Heart left ventricle (tissue), 13 donors: ENCODE data around the gene FAM168A.

Experiments
- POLR2A ChIP-seq, 2 donors: fragments of 450-650 bp; IDR thresholded peaks; one replicate each; pipeline ENCODE4 v1.6.1; 2017; ENCODE audit warnings: antibody characterized with exemption in 2 of 2, mild to moderate bottlenecking in 2 of 2, moderate library complexity in 2 of 2
- TF ChIP-seq, protein P1 (sequence below), 12 donors: fragments of 200-600 bp; sonication (generic) in 4 of 12; IDR thresholded peaks; one replicate each; pipeline versions ENCODE4 v1.5.0 to v1.8.0; 2018 to 2022; ENCODE audit warnings: antibody characterized with exemption in 12 of 12, mild to moderate bottlenecking in 5 of 12
- donor health status: ischemic (EF 13 %, LVEDD 7.1; RV severe dilation, severe dysfunction).
- donor health status: DM: no; HTN: yes; CAD: no.
- donor health status: DM: no; HTN: no; CAD: no.
- donor health status: ischemic (EF 25% LVEDD 6.9; RV normal size, moderate dysfunction).
- donor health status: ischemic (EF 25% LVEDD 5.7; RV mildly dilated, moderate dysfunction).
- donor health status: ischemic (EF 35%, LVEDD 5.7; RV mildly dilated, moderate dysfunction).
- donor health status: nonischemic (EF 11% LVEDD 7.7; RV severe dilation, severe dysfunction).
- donor health status: DM: yes; HTN: yes; CAD: no.
- donor health status: PGD.
- donor health status: ischemic (EF 29% LVEDD 5.4; RV normal size, mild dysfunction).
- donor health status: nonischemic (EF 23%, LVEDD 6.1; RV moderate dilation, normal function).

DNA sequence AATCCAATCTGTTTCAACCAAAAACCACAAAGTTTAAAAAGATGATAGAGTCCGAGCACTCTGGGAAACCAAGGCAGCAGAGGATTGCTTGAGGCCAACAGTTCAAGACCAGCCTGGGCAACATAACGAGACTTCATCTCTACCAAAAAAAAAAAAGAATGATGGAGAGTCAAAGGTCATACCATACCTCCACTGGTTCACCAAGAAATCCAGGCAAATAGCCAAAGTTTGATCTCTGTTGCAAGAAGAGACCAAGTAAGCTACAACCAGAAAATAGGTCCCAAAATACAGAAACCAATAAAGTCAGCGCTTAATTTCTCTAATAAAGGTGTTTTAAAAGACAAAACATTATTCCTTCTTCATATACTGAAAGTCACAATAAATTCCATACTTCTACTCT lies 13.1 kb downstream of the FAM168A start:
- TF ChIP-seq, protein P1, sequence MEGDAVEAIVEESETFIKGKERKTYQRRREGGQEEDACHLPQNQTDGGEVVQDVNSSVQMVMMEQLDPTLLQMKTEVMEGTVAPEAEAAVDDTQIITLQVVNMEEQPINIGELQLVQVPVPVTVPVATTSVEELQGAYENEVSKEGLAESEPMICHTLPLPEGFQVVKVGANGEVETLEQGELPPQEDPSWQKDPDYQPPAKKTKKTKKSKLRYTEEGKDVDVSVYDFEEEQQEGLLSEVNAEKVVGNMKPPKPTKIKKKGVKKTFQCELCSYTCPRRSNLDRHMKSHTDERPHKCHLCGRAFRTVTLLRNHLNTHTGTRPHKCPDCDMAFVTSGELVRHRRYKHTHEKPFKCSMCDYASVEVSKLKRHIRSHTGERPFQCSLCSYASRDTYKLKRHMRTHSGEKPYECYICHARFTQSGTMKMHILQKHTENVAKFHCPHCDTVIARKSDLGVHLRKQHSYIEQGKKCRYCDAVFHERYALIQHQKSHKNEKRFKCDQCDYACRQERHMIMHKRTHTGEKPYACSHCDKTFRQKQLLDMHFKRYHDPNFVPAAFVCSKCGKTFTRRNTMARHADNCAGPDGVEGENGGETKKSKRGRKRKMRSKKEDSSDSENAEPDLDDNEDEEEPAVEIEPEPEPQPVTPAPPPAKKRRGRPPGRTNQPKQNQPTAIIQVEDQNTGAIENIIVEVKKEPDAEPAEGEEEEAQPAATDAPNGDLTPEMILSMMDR (IDR thresholded peaks at IDR 0.05), result no peak
- TF ChIP-seq POLR2A (IDR thresholded peaks at IDR 0.05), result no peak
